HuH-7 (cell line): Measurements from ENCODE around the gene CPNE4.

Experiments
- DNase-seq: peaks from one replicate; pipeline ENCODE4 v3.0.0; 2011; ENCODE audit warnings: low spot score

CPNE4 gene

GRCh38 chr3:131796558-131797198, 238.1 kb downstream of the CPNE4 start:
- DNase-seq = no peak

GRCh38 chr3:131796111-131796510, 238.7 kb downstream of the CPNE4 start:
- no peak for DNase-seq

GRCh38 chr3:131795390-131796090, 239.3 kb downstream of the CPNE4 start:
- DNase-seq = no peak

GRCh38 chr3:131794766-131795388, 239.9 kb downstream of the CPNE4 start:
- peak; percentile 28 for DNase-seq

- DNase-seq = no peak
Observed at GRCh38 chr3:131793870-131794269, 240.9 kb downstream of the CPNE4 start.

GRCh38 chr3:131789188-131789587, 245.6 kb downstream of the CPNE4 start:
- DNase-seq = no peak

GRCh38 chr3:131786386-131786785, 248.4 kb downstream of the CPNE4 start:
- no peak for DNase-seq

GRCh38 chr3:131782751-131783150, 252.1 kb downstream of the CPNE4 start:
- DNase-seq = no peak

GRCh38 chr3:131778526-131778925, 256.3 kb downstream of the CPNE4 start:
- DNase-seq = no peak

GRCh38 chr3:131775650-131776049, 259.2 kb downstream of the CPNE4 start:
- DNase-seq = no peak

GRCh38 chr3:131772269-131773026, 262.4 kb downstream of the CPNE4 start:
- DNase-seq = no peak

- no peak for DNase-seq
Observed at GRCh38 chr3:131762981-131763564, 271.7 kb downstream of the CPNE4 start.

- DNase-seq = no peak
Observed at GRCh38 chr3:131756405-131756804, 278.4 kb downstream of the CPNE4 start.

- no peak for DNase-seq
Observed at GRCh38 chr3:131755380-131755779, 279.4 kb downstream of the CPNE4 start.

GRCh38 chr3:131750256-131750655, 284.6 kb downstream of the CPNE4 start:
- no peak for DNase-seq

- DNase-seq = no peak
Observed at GRCh38 chr3:131749826-131750225, 285.0 kb downstream of the CPNE4 start.

- DNase-seq = no peak
Observed at GRCh38 chr3:131747466-131747865, 287.3 kb downstream of the CPNE4 start.

- no peak for DNase-seq
Observed at GRCh38 chr3:131744765-131745164, 290.0 kb downstream of the CPNE4 start.

GRCh38 chr3:131743126-131743525, 291.7 kb downstream of the CPNE4 start:
- no peak for DNase-seq

GRCh38 chr3:131739211-131739610, 295.6 kb downstream of the CPNE4 start:
- DNase-seq = no peak

GRCh38 chr3:131738095-131738494, 296.7 kb downstream of the CPNE4 start:
- no peak for DNase-seq

- no peak for DNase-seq
Observed at GRCh38 chr3:131735544-131735943, 299.3 kb downstream of the CPNE4 start.
